K562 (cell line): ENCODE measurements around the gene QSOX2. TPM values are rescaled to one million over a fixed set of nuclear protein-coding genes. Genes with fewer than 3 reads are reported as not detected.
A peak's percentile ranks its signal among the peaks of the same experiment; 100 is the strongest.

Experiments used
- CBFA2T2 ChIP-seq: fragments of 450-650 bp; conservative IDR thresholded peaks from 2 replicates; pipeline ENCODE4 v1.6.1; 2017; ENCODE audit warnings: mild to moderate bottlenecking
- E2F8 ChIP-seq: fragments of 450-650 bp; IDR thresholded peaks from 2 replicates; pipeline ENCODE4 v1.7.1; 2018; ENCODE audit warnings: mild to moderate bottlenecking, low read depth; ENCODE audit not compliant: partially characterized antibody
- HDAC3 ChIP-seq: fragments of 450-650 bp; IDR thresholded peaks from 2 replicates; pipeline ENCODE4 v1.6.1; 2018; ENCODE audit warnings: borderline replicate concordance, mild to moderate bottlenecking, moderate library complexity; ENCODE audit not compliant: partially characterized antibody
- ILF3 ChIP-seq: fragments of 450-650 bp; IDR thresholded peaks from 2 replicates; pipeline ENCODE4 v1.6.1; 2018; ENCODE audit warnings: antibody characterized with exemption, mild to moderate bottlenecking, moderate library complexity, borderline replicate concordance
- KDM2B ChIP-seq: fragments of 250-450 bp; sonication (Bioruptor Pico); IDR thresholded peaks from 2 replicates; pipeline ENCODE4 v1.8.0; 2021; ENCODE audit warnings: mild to moderate bottlenecking, moderate library complexity
- L3MBTL2 ChIP-seq: fragments of 450-650 bp; IDR thresholded peaks from 2 replicates; pipeline ENCODE4 v1.6.1; 2016; ENCODE audit warnings: mild to moderate bottlenecking, moderate library complexity
- PHF8 ChIP-seq: fragments of 200-600 bp; sonication (generic); IDR thresholded peaks from 2 replicates; pipeline ENCODE4 v1.6.1; 2012; ENCODE audit warnings: mixed run types, mild to moderate bottlenecking, inconsistent platforms, low read length, moderate library complexity, borderline replicate concordance
- TAL1 ChIP-seq: fragments of 450-650 bp; IDR thresholded peaks from 2 replicates; pipeline ENCODE4 v1.6.1; 2016; ENCODE audit warnings: mild to moderate bottlenecking
- WHSC1 ChIP-seq: IDR thresholded peaks from one replicate; pipeline ENCODE4 v1.6.1; 2012; ENCODE audit warnings: low read length, control low read depth, inconsistent platforms
- ZBTB33 ChIP-seq: sonication (generic); formaldehyde crosslinking; IDR thresholded peaks from 2 replicates; pipeline ENCODE4 v1.8.1; 2023; ENCODE audit warnings: mild to moderate bottlenecking, missing genetic modification reagents
- ZNF696 ChIP-seq: fragments of 250-450 bp; sonication (Bioruptor Pico); conservative IDR thresholded peaks from 2 replicates; pipeline ENCODE4 v1.4.0; 2020; ENCODE audit warnings: mild to moderate bottlenecking, moderate library complexity
- ZNF707 ChIP-seq: fragments of 250-450 bp; sonication (Bioruptor Pico); conservative IDR thresholded peaks from 2 replicates; pipeline ENCODE4 v1.8.0; 2022; ENCODE audit warnings: inconsistent platforms, mild to moderate bottlenecking, moderate library complexity
- polyA plus RNA-seq, 8 experiments: library from polyadenylated mRNA; depleted of rRNA in 4 of 8; stranded (reverse) in 5 of 8; unstranded in 3 of 8; fragments of >200 nt; fragmentation: Nextera tagmentation in 2 of 8; fragmentation: Illumina TruSeq in 1 of 8; extraction: Ambion mirVana in 2 of 8; extraction: Trizol in 1 of 8; gene quantifications; 2 replicates each; pipeline versions ENCODE4 v1.2.1 to v1.2.3, GENCODE V29; 2011 to 2014; ENCODE audit warnings: inconsistent platforms in 1 of 8, missing spikeins in 1 of 8
- total RNA-seq, 7 experiments: library from RNA; depleted of rRNA in 6 of 7; stranded (reverse); fragments of >200 nt in 6 of 7; fragmentation: Illumina TruSeq in 2 of 7; extraction: Trizol in 2 of 7; gene quantifications; 2 replicates each; pipeline versions ENCODE4 v1.2.1 to v1.2.3, GENCODE V29; 2011 to 2021; ENCODE audit warnings: low replicate concordance in 1 of 7
- TF ChIP-seq, protein P1 (sequence below): fragments of 250-450 bp; sonication (Bioruptor Pico); IDR thresholded peaks from 2 replicates; pipeline ENCODE4 v1.5.0; 2020; ENCODE audit warnings: mild to moderate bottlenecking

Gene QSOX2
- total and polyA plus RNA-seq, 9 of the 15 experiments (the other 6 are each of a cell fraction or from before 2014, with no cell fraction given) = 0.51 to 23.7 (median 12.7) TPM

DNA sequence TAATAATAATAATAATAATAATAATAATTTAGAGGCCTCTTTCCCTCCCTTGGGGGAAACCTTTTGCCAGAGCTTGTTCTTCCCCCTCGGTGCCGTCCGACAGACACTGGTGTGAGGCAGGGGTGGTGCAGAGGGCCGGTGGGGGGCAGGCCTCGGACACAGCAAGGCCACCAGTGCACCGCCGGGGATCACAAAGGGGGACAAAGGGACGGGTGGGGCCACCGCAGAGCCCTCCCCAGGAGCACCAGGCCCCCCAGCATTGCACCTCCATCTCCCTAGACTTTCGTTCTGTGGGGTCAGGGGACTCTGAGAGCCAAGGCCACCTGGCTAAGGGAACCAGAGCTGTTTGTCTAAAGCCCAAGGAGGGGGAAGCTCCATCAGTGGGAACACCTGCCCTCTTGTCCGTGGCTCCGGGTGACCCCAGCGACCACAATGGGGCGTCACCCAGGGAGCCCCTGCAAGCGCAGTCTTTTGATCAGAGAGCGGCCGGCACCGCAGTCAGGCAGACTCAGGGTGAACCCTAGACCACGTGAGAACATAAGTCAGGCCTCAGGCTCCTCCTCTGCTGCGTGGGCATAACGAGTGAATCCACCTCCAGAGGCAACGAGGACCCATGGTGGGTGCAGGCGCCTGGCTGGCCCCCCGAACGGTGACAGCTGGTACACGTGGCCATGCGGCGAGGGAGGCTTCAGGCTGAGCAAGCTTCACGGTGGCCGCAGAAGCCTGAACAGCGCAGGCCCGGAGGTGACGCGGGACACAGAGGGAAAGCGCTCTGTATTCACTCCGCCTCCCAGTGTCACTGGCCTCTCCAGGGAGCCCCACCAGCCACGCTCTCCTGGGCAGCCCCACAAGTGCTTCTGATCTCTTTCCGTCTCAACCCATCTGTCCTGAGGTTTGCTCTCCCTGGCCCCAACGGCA is 12.0 kb upstream of the QSOX2 start (continued):
- TF ChIP-seq, protein P1, sequence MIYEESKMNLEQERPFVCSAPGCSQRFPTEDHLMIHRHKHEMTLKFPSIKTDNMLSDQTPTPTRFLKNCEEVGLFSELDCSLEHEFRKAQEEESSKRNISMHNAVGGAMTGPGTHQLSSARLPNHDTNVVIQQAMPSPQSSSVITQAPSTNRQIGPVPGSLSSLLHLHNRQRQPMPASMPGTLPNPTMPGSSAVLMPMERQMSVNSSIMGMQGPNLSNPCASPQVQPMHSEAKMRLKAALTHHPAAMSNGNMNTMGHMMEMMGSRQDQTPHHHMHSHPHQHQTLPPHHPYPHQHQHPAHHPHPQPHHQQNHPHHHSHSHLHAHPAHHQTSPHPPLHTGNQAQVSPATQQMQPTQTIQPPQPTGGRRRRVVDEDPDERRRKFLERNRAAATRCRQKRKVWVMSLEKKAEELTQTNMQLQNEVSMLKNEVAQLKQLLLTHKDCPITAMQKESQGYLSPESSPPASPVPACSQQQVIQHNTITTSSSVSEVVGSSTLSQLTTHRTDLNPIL (CRISPR knock-in tag) = no peak
- TF ChIP-seq TAL1 (no peak), KDM2B (CRISPR knock-in tag) (no peak), PHF8 (no peak), HDAC3 (no peak), ZNF696 (CRISPR knock-in tag) (no peak), ZBTB33 (CRISPR knock-in tag) (peak; percentile 76; the same call in 1 of the 2 replicates), ILF3 (no peak), E2F8 (no peak), ZNF707 (CRISPR knock-in tag) (no peak), CBFA2T2 (0 out of 2 replicates have a peak, but pooled peaks have one; percentile 2), WHSC1 (no peak), L3MBTL2 (peak; percentile 36; the same call in 1 of the 2 replicates)
